Liver (tissue), 9 donors: Measurements from ENCODE around the gene RHEX. TPM values are rescaled to one million over a fixed set of nuclear protein-coding genes. Genes with fewer than 3 reads are reported as not detected.

ENCODE experiments used
- DNase-seq: peaks from one replicate; pipeline ENCODE4 v3.0.0-alpha.2; 2017; ENCODE audit warnings: low spot score
- H3K27ac ChIP-seq, 2 donors: one replicate each; pipeline ENCODE4 v1.7.0; 2013; ENCODE audit warnings: inconsistent platforms in 2 of 2, low read length in 2 of 2, control low read depth in 1 of 2, low read depth in 1 of 2, mild to moderate bottlenecking in 1 of 2
- H3K27me3 ChIP-seq, 4 donors: one replicate each; pipeline versions ENCODE4 v1.6.1 to v1.7.0; 2013; ENCODE audit warnings: low read length in 3 of 4, inconsistent platforms in 1 of 4, mild to moderate bottlenecking in 1 of 4, moderate library complexity in 1 of 4; ENCODE audit not compliant: control insufficient read depth in 4 of 4, insufficient read depth in 4 of 4
- H3K36me3 ChIP-seq, 4 donors: one replicate each; pipeline versions ENCODE4 v1.6.1 to v1.7.0; 2013; ENCODE audit warnings: low read length in 3 of 4, mild to moderate bottlenecking in 3 of 4, low read depth in 1 of 4, moderate library complexity in 1 of 4; ENCODE audit not compliant: control insufficient read depth in 4 of 4, insufficient read depth in 3 of 4
- H3K4me1 ChIP-seq, 4 donors: one replicate each; pipeline versions ENCODE4 v1.6.1 to v1.7.0; 2013; ENCODE audit warnings: low read length in 3 of 4, mild to moderate bottlenecking in 3 of 4, moderate library complexity in 1 of 4; ENCODE audit not compliant: control insufficient read depth in 4 of 4, insufficient read depth in 4 of 4
- H3K4me3 ChIP-seq, 3 donors: one replicate each; pipeline versions ENCODE4 v1.6.1 to v1.7.0; 2013; ENCODE audit warnings: low read length in 3 of 3, control low read depth in 1 of 3, low read depth in 1 of 3, mild to moderate bottlenecking in 1 of 3
- H3K9ac ChIP-seq, 2 donors: one replicate each; pipeline ENCODE4 v1.7.0; 2013; ENCODE audit warnings: low read length in 2 of 2, mild to moderate bottlenecking in 2 of 2, moderate library complexity in 2 of 2, control low read depth in 1 of 2, low read depth in 1 of 2
- H3K9me3 ChIP-seq, 4 donors: one replicate each; pipeline versions ENCODE4 v1.6.1 to v1.7.0; 2013; ENCODE audit warnings: low read length in 3 of 4; ENCODE audit not compliant: control insufficient read depth in 4 of 4
- EGR1 ChIP-seq, 2 donors: IDR thresholded peaks; 2 replicates each; pipeline ENCODE4 v1.6.1; 2016 to 2018; ENCODE audit warnings: antibody characterized with exemption in 2 of 2, low read depth in 2 of 2
- FOXA1 ChIP-seq: IDR thresholded peaks from 2 replicates; pipeline ENCODE4 v1.6.1; 2016; ENCODE audit warnings: antibody characterized with exemption
- FOXA2 ChIP-seq: IDR thresholded peaks from 2 replicates; pipeline ENCODE4 v1.6.1; 2016; ENCODE audit warnings: antibody characterized with exemption
- GABPA ChIP-seq, 2 donors: IDR thresholded peaks in 1 of 2; conservative IDR thresholded peaks in 1 of 2; 2 replicates each; pipeline ENCODE4 v1.6.1; 2016; ENCODE audit warnings: antibody characterized with exemption in 2 of 2, mild to moderate bottlenecking in 1 of 2, moderate library complexity in 1 of 2
- HNF4A ChIP-seq, 2 donors: conservative IDR thresholded peaks; 2 replicates each; pipeline ENCODE4 v1.6.1; 2016; ENCODE audit warnings: antibody characterized with exemption in 2 of 2, mild to moderate bottlenecking in 2 of 2
- HNF4G ChIP-seq: IDR thresholded peaks from 2 replicates; pipeline ENCODE4 v1.6.1; 2016; ENCODE audit warnings: antibody characterized with exemption
- JUND ChIP-seq, 2 donors: IDR thresholded peaks; 2 replicates each; pipeline ENCODE4 v1.6.1; 2016; ENCODE audit warnings: antibody characterized with exemption in 2 of 2
- NR2F2 ChIP-seq: IDR thresholded peaks from 2 replicates; pipeline ENCODE4 v1.6.1; 2016; ENCODE audit warnings: antibody characterized with exemption
- RAD21 ChIP-seq, 2 donors: IDR thresholded peaks; 2 replicates each; pipeline ENCODE4 v1.6.1; 2016; ENCODE audit warnings: antibody characterized with exemption in 2 of 2, mild to moderate bottlenecking in 2 of 2
- RXRA ChIP-seq, 2 donors: IDR thresholded peaks; 2 replicates each; pipeline ENCODE4 v1.6.1; 2017 to 2018; ENCODE audit warnings: antibody characterized with exemption in 2 of 2, mild to moderate bottlenecking in 1 of 2
- SP1 ChIP-seq: IDR thresholded peaks from 2 replicates; pipeline ENCODE4 v1.6.1; 2018; ENCODE audit warnings: antibody characterized with exemption, mild to moderate bottlenecking
- TAF1 ChIP-seq: conservative IDR thresholded peaks from 2 replicates; pipeline ENCODE4 v1.6.1; 2016; ENCODE audit warnings: antibody characterized with exemption, mild to moderate bottlenecking
- YY1 ChIP-seq: IDR thresholded peaks from 2 replicates; pipeline ENCODE4 v1.6.1; 2016; ENCODE audit warnings: antibody characterized with exemption, mild to moderate bottlenecking
- WGBS: extraction: QIAGEN DNeasy Blood & Tissue Kit; methylation state at CpG from one replicate; pipeline ENCODE4 v1.1.7; 2013; 5-methylcytosine and 5-hydroxymethylcytosine counted together
- polyA plus RNA-seq, 2 donors: library from polyadenylated mRNA; stranded (reverse) in 1 of 2; unstranded in 1 of 2; fragments of 200-250 nt in 1 of 2; fragments of >200 nt in 1 of 2; fragmentation: Nextera tagmentation in 1 of 2; extraction: Ambion mirVana in 1 of 2; gene quantifications; one replicate each; pipeline versions ENCODE4 v1.2.1 to v1.2.3, GENCODE V29; 2013 to 2015
- total RNA-seq, 2 donors: library from RNA; depleted of rRNA; stranded (reverse); fragments of >200 nt; gene quantifications; one replicate each; pipeline ENCODE4 v1.2.3, GENCODE V29; 2014
- TF ChIP-seq, protein P1 (sequence below): IDR thresholded peaks from 2 replicates; pipeline ENCODE4 v1.6.1; 2016; ENCODE audit warnings: antibody characterized with exemption
- TF ChIP-seq, protein P2 (sequence below): IDR thresholded peaks from 2 replicates; pipeline ENCODE4 v1.6.1; 2016; ENCODE audit warnings: antibody characterized with exemption
- TF ChIP-seq, protein P3 (sequence below): IDR thresholded peaks from 2 replicates; pipeline ENCODE4 v1.6.1; 2016; ENCODE audit warnings: antibody characterized with exemption, mild to moderate bottlenecking
- TF ChIP-seq, protein P4 (sequence below): IDR thresholded peaks from 2 replicates; pipeline ENCODE4 v1.6.1; 2016; ENCODE audit warnings: antibody characterized with exemption
- TF ChIP-seq, protein P5 (sequence below): fragments of 150-350 bp; IDR thresholded peaks from 2 replicates; pipeline ENCODE4 v1.5.1; 2017; ENCODE audit warnings: improper control_type of control experiment, low read depth, low read length; ENCODE audit not compliant: missing input control
- donor health status: healthy.
- donor health status: healthy.
- donor health status: healthy.
- donor health status: healthy.
- donor health status: healthy.

Gene RHEX
- total and polyA plus RNA-seq, 4 donors = 0.15 to 2.8 (median 0.47) TPM

DNA sequence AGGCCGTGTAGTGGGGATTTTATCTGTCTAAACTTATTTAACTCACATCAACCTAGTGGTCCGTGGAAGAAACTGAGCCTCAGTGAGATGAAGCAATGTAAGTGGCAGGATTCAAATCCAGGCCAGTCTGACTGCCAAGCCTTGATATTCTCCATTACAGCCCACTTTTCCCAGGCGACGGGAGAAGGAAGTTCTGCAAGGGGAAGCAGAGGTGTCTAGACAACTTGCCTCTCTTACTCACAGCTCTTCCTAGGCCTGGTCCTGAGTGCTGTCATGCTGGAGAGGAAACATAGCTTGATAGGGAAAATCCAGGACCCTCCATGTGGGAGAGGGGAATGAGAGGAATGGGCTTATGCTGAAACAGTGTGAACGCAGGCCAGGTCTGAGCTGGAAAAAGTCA, 38.4 kb upstream of the RHEX start:
- TF ChIP-seq, protein P1, sequence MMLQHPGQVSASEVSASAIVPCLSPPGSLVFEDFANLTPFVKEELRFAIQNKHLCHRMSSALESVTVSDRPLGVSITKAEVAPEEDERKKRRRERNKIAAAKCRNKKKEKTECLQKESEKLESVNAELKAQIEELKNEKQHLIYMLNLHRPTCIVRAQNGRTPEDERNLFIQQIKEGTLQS = no peak
- TF ChIP-seq FOXA1 (no peak), HNF4A (conservative IDR thresholded peaks at IDR 0.05) (no peak), HNF4G (no peak), EGR1 (IDR thresholded peaks at IDR 0.05; ENCODE audit: low read depth in 2 of 2) (no peak), YY1 (no peak), SP1 (no peak), RAD21 (IDR thresholded peaks at IDR 0.05) (no peak), GABPA (IDR thresholded peaks at IDR 0.05 in 1 of 2, conservative IDR thresholded peaks at IDR 0.05 in 1 of 2) (no peak), NR2F2 (no peak), TAF1 (no peak), FOXA2 (no peak), JUND (IDR thresholded peaks at IDR 0.05) (no peak), RXRA (IDR thresholded peaks at IDR 0.05) (no peak)
- TF ChIP-seq, protein P2, sequence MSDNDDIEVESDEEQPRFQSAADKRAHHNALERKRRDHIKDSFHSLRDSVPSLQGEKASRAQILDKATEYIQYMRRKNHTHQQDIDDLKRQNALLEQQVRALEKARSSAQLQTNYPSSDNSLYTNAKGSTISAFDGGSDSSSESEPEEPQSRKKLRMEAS = no peak
- TF ChIP-seq, protein P3, sequence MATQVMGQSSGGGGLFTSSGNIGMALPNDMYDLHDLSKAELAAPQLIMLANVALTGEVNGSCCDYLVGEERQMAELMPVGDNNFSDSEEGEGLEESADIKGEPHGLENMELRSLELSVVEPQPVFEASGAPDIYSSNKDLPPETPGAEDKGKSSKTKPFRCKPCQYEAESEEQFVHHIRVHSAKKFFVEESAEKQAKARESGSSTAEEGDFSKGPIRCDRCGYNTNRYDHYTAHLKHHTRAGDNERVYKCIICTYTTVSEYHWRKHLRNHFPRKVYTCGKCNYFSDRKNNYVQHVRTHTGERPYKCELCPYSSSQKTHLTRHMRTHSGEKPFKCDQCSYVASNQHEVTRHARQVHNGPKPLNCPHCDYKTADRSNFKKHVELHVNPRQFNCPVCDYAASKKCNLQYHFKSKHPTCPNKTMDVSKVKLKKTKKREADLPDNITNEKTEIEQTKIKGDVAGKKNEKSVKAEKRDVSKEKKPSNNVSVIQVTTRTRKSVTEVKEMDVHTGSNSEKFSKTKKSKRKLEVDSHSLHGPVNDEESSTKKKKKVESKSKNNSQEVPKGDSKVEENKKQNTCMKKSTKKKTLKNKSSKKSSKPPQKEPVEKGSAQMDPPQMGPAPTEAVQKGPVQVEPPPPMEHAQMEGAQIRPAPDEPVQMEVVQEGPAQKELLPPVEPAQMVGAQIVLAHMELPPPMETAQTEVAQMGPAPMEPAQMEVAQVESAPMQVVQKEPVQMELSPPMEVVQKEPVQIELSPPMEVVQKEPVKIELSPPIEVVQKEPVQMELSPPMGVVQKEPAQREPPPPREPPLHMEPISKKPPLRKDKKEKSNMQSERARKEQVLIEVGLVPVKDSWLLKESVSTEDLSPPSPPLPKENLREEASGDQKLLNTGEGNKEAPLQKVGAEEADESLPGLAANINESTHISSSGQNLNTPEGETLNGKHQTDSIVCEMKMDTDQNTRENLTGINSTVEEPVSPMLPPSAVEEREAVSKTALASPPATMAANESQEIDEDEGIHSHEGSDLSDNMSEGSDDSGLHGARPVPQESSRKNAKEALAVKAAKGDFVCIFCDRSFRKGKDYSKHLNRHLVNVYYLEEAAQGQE = no peak
- TF ChIP-seq, protein P4, sequence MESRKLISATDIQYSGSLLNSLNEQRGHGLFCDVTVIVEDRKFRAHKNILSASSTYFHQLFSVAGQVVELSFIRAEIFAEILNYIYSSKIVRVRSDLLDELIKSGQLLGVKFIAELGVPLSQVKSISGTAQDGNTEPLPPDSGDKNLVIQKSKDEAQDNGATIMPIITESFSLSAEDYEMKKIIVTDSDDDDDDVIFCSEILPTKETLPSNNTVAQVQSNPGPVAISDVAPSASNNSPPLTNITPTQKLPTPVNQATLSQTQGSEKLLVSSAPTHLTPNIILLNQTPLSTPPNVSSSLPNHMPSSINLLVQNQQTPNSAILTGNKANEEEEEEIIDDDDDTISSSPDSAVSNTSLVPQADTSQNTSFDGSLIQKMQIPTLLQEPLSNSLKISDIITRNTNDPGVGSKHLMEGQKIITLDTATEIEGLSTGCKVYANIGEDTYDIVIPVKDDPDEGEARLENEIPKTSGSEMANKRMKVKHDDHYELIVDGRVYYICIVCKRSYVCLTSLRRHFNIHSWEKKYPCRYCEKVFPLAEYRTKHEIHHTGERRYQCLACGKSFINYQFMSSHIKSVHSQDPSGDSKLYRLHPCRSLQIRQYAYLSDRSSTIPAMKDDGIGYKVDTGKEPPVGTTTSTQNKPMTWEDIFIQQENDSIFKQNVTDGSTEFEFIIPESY = no peak
- TF ChIP-seq, protein P5, sequence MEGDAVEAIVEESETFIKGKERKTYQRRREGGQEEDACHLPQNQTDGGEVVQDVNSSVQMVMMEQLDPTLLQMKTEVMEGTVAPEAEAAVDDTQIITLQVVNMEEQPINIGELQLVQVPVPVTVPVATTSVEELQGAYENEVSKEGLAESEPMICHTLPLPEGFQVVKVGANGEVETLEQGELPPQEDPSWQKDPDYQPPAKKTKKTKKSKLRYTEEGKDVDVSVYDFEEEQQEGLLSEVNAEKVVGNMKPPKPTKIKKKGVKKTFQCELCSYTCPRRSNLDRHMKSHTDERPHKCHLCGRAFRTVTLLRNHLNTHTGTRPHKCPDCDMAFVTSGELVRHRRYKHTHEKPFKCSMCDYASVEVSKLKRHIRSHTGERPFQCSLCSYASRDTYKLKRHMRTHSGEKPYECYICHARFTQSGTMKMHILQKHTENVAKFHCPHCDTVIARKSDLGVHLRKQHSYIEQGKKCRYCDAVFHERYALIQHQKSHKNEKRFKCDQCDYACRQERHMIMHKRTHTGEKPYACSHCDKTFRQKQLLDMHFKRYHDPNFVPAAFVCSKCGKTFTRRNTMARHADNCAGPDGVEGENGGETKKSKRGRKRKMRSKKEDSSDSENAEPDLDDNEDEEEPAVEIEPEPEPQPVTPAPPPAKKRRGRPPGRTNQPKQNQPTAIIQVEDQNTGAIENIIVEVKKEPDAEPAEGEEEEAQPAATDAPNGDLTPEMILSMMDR = no peak
- Histone ChIP-seq H3K27me3 (no peaks in the 10 kb centered on the region), H3K4me3 (no peak overlapping the region), H3K9ac (no peak overlapping the region), H3K27ac (no peak overlapping the region), H3K36me3 (no peaks in the 10 kb centered on the region), H3K9me3 (no peaks in the 10 kb centered on the region), H3K4me1 (no peaks in the 10 kb centered on the region)
- 89% methylated on average over 5 of the region's 5 CpGs for WGBS
- no peak for DNase-seq
